Adrenal gland (tissue), 5 donors: Measurements from ENCODE around the gene ASPDH.

Experiments used
- CTCF ChIP-seq, 6 experiments: fragments of 450-650 bp in 4 of 6; fragments of 200-600 bp in 2 of 6; sonication (generic) in 1 of 6; IDR thresholded peaks; 1 replicate in 5 of 6; 2 replicates in 1 of 6; pipeline versions ENCODE4 v1.5.1 to v1.8.0; 2016 to 2021; ENCODE audit warnings: antibody characterized with exemption in 6 of 6, mild to moderate bottlenecking in 2 of 6, moderate library complexity in 1 of 6
- POLR2A ChIP-seq, 2 donors: fragments of 450-650 bp; IDR thresholded peaks; one replicate each; pipeline ENCODE4 v1.6.1; 2017; ENCODE audit warnings: antibody characterized with exemption in 2 of 2, mild to moderate bottlenecking in 2 of 2, moderate library complexity in 1 of 2
- donor health status: DM: no; HTN: no; CAD: no.

- no peak for TF ChIP-seq CTCF (IDR thresholded peaks at IDR 0.05)
- no peak for TF ChIP-seq POLR2A (IDR thresholded peaks at IDR 0.05)
Measured at GRCh38 chr19:50466706-50467039, 47.0 kb downstream of the ASPDH start.
